ENCODE results near the gene SIDT1.

GRCh38 chr3:113590983-113591382 is 58.6 kb downstream of the SIDT1 start:
- TF ChIP-seq CTCF (conservative IDR thresholded peaks at IDR 0.05 in 1 of 2, IDR thresholded peaks at IDR 0.05 in 1 of 2; ENCODE audit: low read depth in 1 of 2, low read length in 2 of 2) (no peak), EZH2 (IDR thresholded peaks at IDR 0.05; ENCODE audit: low read length, missing control alignments) (no peak)

Data from fibroblast of lung (primary cell).